Lung (tissue), 12 donors: ENCODE measurements around the gene ZIC2. TPM values are rescaled to one million over a fixed set of nuclear protein-coding genes. Genes with fewer than 3 reads are reported as not detected.

Experiments used
- ATAC-seq: fragments of 200-7000 bp; cut with Tn5 transposase; one replicate; pipeline ENCODE4 v1.9.1; 2020; ENCODE audit warnings: moderate number of reproducible peaks; ENCODE audit not compliant: insufficient read depth, low FRiP score
- DNase-seq, 3 donors: peaks; one replicate each; pipeline ENCODE4 v3.0.0-alpha.2; 2013 to 2017
- H3K27ac ChIP-seq, 2 donors: one replicate each; pipeline ENCODE4 v1.5.1; 2013; ENCODE audit warnings: mild to moderate bottlenecking in 2 of 2, moderate library complexity in 2 of 2, control low read depth in 1 of 2, inconsistent platforms in 1 of 2, low read depth in 1 of 2, low read length in 1 of 2
- H3K27me3 ChIP-seq, 3 donors: one replicate each; pipeline ENCODE4 v1.5.1; 2013; ENCODE audit warnings: low read length in 2 of 3; ENCODE audit not compliant: control insufficient read depth in 3 of 3, insufficient read depth in 3 of 3
- H3K36me3 ChIP-seq, 4 donors: one replicate each; pipeline ENCODE4 v1.5.1; 2013; ENCODE audit warnings: low read length in 4 of 4, mild to moderate bottlenecking in 1 of 4, moderate library complexity in 1 of 4; ENCODE audit not compliant: control insufficient read depth in 4 of 4, insufficient read depth in 4 of 4
- H3K4me1 ChIP-seq, 5 donors: one replicate each; pipeline ENCODE4 v1.5.1; 2013; ENCODE audit warnings: low read length in 5 of 5, mild to moderate bottlenecking in 2 of 5, moderate library complexity in 1 of 5; ENCODE audit not compliant: control insufficient read depth in 5 of 5, insufficient read depth in 5 of 5
- H3K4me3 ChIP-seq: one replicate; pipeline ENCODE4 v1.5.1; 2013; ENCODE audit warnings: mild to moderate bottlenecking, control low read depth, moderate library complexity
- H3K9ac ChIP-seq, 2 donors: one replicate each; pipeline ENCODE4 v1.5.1; 2013; ENCODE audit warnings: low read length in 2 of 2, control low read depth in 1 of 2; ENCODE audit not compliant: insufficient read depth in 1 of 2
- H3K9me3 ChIP-seq, 4 donors: one replicate each; pipeline ENCODE4 v1.5.1; 2013; ENCODE audit warnings: low read length in 3 of 4, mild to moderate bottlenecking in 1 of 4, moderate library complexity in 1 of 4; ENCODE audit not compliant: control insufficient read depth in 4 of 4, insufficient read depth in 3 of 4
- CTCF ChIP-seq: IDR thresholded peaks from 2 replicates; pipeline ENCODE4 v1.5.1; 2012; ENCODE audit warnings: mild to moderate bottlenecking; ENCODE audit errors: control extremely low read depth, extremely low read depth
- WGBS, 2 donors: extraction: QIAGEN DNeasy Blood & Tissue Kit; methylation state at CpG; one replicate each; pipeline ENCODE4 v1.1.7; 2013; 5-methylcytosine and 5-hydroxymethylcytosine counted together
- polyA plus RNA-seq, 2 donors: library from polyadenylated mRNA; stranded (reverse); fragments of 200-250 nt; gene quantifications; one replicate each; pipeline ENCODE4 v1.2.1, GENCODE V29; 2013
- total RNA-seq, 2 donors: library from RNA; depleted of rRNA in 1 of 2; stranded (reverse); fragments of >200 nt in 1 of 2; gene quantifications; one replicate each; pipeline ENCODE4 v1.2.1, GENCODE V29; 2014 to 2021
- donor health status: control.
- donor health status: control.
- donor health status: Bipolar disorder and iron deficiency.
- donor health status: healthy.
- donor health status: DM: yes; HTN: yes; CAD: no.

The ZIC2 gene
- total and polyA plus RNA-seq, 4 donors: 0.06 TPM; not detected in 3

DNA sequence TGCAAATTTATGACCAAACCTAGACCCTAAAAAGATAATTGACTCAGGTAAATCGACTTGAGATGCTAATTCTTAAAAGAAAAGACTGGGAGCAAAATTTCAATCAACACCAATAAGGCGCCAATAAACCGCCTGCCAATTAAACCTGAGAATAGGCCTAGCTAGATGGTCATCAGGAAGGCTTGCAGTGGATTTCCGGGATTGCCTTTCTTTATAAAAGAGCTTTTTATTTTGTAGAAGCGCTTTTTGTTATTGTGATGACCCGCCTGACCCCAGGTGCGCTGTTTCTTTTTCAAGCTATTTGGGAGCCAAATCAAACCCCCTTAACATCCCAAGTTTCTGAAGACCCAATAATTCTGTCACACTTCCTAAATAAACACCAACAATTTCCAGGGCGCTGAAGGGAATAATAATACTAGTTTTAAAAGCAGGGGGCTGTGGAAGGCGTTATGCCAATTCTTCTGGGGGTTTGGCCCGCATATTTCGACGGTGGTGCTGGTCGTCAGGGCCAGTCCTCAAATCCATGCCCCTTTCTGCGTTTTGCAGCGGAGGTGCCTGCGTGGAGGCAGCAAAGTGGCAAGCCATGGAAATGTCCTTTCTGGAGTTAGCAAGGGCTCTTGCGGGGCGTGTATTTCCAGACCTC is 7.2 kb upstream of the ZIC2 start:
- 12 to 18% methylated on average over 18 of the region's 18 CpGs for WGBS, 2 donors
- TF ChIP-seq CTCF: no peak
- Histone ChIP-seq H3K36me3 (no peaks in the 10 kb centered on the region), H3K4me1 (peaks cover 0 to 20% (median 5%) of the 10 kb centered on the region in 5 donors), H3K4me3 (no peak overlapping the region), H3K9ac (no peak overlapping the region), H3K27me3 (peaks cover 23 to 85% (median 83%) of the 10 kb centered on the region in 3 donors), H3K27ac (no peak overlapping the region), H3K9me3 (peaks cover 0 to 14% (median 0%) of the 10 kb centered on the region in 4 donors)
- DNase-seq (peak in 1 of 3 donors; percentile 6), ATAC-seq (no peak)

GRCh38 chr13:99974939-99975561 is 6.5 kb upstream of the ZIC2 start:
- no peak overlapping the region for H3K27ac ChIP-seq
- no peak overlapping the region for H3K4me3 ChIP-seq
- no peak for ATAC-seq
- H3K4me1 ChIP-seq: peaks cover 0 to 20% (median 0%) of the 10 kb centered on the region in 5 donors
- no peak for TF ChIP-seq CTCF
- WGBS, 2 donors: 7 to 10% methylated on average over 34 of the region's 34 CpGs
- DNase-seq: peak in 1 of 3 donors; percentile 12
- H3K27me3 ChIP-seq: peaks cover 23 to 89% (median 85%) of the 10 kb centered on the region in 3 donors
- no peak overlapping the region for H3K9ac ChIP-seq
- peaks cover 0 to 14% (median 0%) of the 10 kb centered on the region in 4 donors for H3K9me3 ChIP-seq
- no peaks in the 10 kb centered on the region for H3K36me3 ChIP-seq

- H3K27ac ChIP-seq: no peak overlapping the region
- no peak overlapping the region for H3K9ac ChIP-seq
- WGBS, 2 donors: 15 to 21% methylated on average over 19 of the region's 19 CpGs
- H3K27me3 ChIP-seq: peaks cover 23 to 88% (median 84%) of the 10 kb centered on the region in 3 donors
- no peak overlapping the region for H3K4me3 ChIP-seq
- ATAC-seq: no peak
- H3K36me3 ChIP-seq: no peaks in the 10 kb centered on the region
- H3K9me3 ChIP-seq: peaks cover 0 to 14% (median 0%) of the 10 kb centered on the region in 4 donors
- DNase-seq: peak in 1 of 3 donors; percentile 8
- H3K4me1 ChIP-seq: peaks cover 0 to 22% (median 0%) of the 10 kb centered on the region in 5 donors
- TF ChIP-seq CTCF: no peak
Observed at GRCh38 chr13:99975626-99976025, 6.0 kb upstream of the ZIC2 start.
